K562 (cell line): ENCODE measurements around the gene EPHB6. TPM values are rescaled to one million over a fixed set of nuclear protein-coding genes. Genes with fewer than 3 reads are reported as not detected.
A peak's percentile ranks its signal among the peaks of the same experiment; 100 is the strongest.

Experiments used
- ATF7 ChIP-seq: fragments of 450-650 bp; IDR thresholded peaks from 2 replicates; pipeline ENCODE4 v1.7.1; 2014; ENCODE audit warnings: mild to moderate bottlenecking, moderate library complexity
- CC2D1A ChIP-seq: fragments of 450-650 bp; IDR thresholded peaks from 2 replicates; pipeline ENCODE4 v1.6.1; 2017; ENCODE audit warnings: mild to moderate bottlenecking
- EGR1 ChIP-seq: fragments of 450-650 bp; conservative IDR thresholded peaks from 2 replicates; pipeline ENCODE4 v1.6.1; 2017; ENCODE audit warnings: mild to moderate bottlenecking
- ESRRA ChIP-seq: fragments of 450-650 bp; IDR thresholded peaks from 2 replicates; pipeline ENCODE4 v1.6.1; 2014; ENCODE audit warnings: low read depth, mild to moderate bottlenecking, moderate library complexity, borderline replicate concordance
- HDAC1 ChIP-seq, 2 experiments: fragments of 450-650 bp; IDR thresholded peaks; 2 replicates each; pipeline ENCODE4 v1.6.1; 2016 to 2017; ENCODE audit warnings: inconsistent platforms in 1 of 2, mild to moderate bottlenecking in 1 of 2, moderate library complexity in 1 of 2
- HDAC2 ChIP-seq: fragments of 450-650 bp; IDR thresholded peaks from 2 replicates; pipeline ENCODE4 v1.6.1; 2016; ENCODE audit warnings: mild to moderate bottlenecking
- MTA3 ChIP-seq: fragments of 450-650 bp; formaldehyde crosslinking; IDR thresholded peaks from 2 replicates; pipeline ENCODE4 v1.6.1; 2017; ENCODE audit warnings: mild to moderate bottlenecking, borderline replicate concordance
- MYC ChIP-seq, 2 experiments: fragments of 250-450 bp in 1 of 2; sonication (Bioruptor Pico) in 1 of 2; IDR thresholded peaks; 2 replicates each; pipeline versions ENCODE4 v1.5.1 to v1.6.1; 2012 to 2021; ENCODE audit warnings: low read depth in 2 of 2, borderline replicate concordance in 1 of 2, improper control_type of control experiment in 1 of 2, low read length in 1 of 2, mild to moderate bottlenecking in 1 of 2, moderate library complexity in 1 of 2
- NFE2 ChIP-seq: IDR thresholded peaks from 2 replicates; pipeline ENCODE4 v1.6.1; 2014; ENCODE audit warnings: antibody characterized with exemption, low read depth
- PATZ1 ChIP-seq: fragments of 250-450 bp; sonication (Bioruptor Pico); IDR thresholded peaks from 2 replicates; pipeline ENCODE4 v1.5.0; 2020; ENCODE audit warnings: mild to moderate bottlenecking, borderline replicate concordance
- SAFB2 ChIP-seq: fragments of 200-400 bp; formaldehyde crosslinking; IDR thresholded peaks from 2 replicates; pipeline ENCODE4 v1.6.1; 2018; ENCODE audit warnings: borderline replicate concordance, low read length, low read depth, moderate library complexity; ENCODE audit not compliant: severe bottlenecking
- SAP30 ChIP-seq: fragments of 200-600 bp; sonication (generic); IDR thresholded peaks from 2 replicates; pipeline ENCODE4 v1.6.1; 2012; ENCODE audit warnings: borderline replicate concordance, low read depth, mild to moderate bottlenecking, moderate library complexity, low read length, control low read depth, inconsistent platforms; ENCODE audit not compliant: insufficient read depth, poor library complexity, severe bottlenecking
- SIRT6 ChIP-seq: IDR thresholded peaks from one replicate; pipeline ENCODE4 v1.6.1; 2012; ENCODE audit warnings: low read depth, mild to moderate bottlenecking, control low read depth, inconsistent platforms, low read length, moderate library complexity
- SRSF1 ChIP-seq: fragments of 200-400 bp; formaldehyde crosslinking; IDR thresholded peaks from 2 replicates; pipeline ENCODE4 v1.6.1; 2017; ENCODE audit warnings: mild to moderate bottlenecking, low read depth, low read length, moderate library complexity
- ZNF584 ChIP-seq: fragments of 200-800 bp; sonication (Bioruptor generic); IDR thresholded peaks from 2 replicates; pipeline ENCODE4 v1.6.1; 2016; ENCODE audit warnings: low read depth, mild to moderate bottlenecking, missing genetic modification characterization, missing compliant biosample characterization
- ZNF609 ChIP-seq: sonication (generic); formaldehyde crosslinking; IDR thresholded peaks from 2 replicates; pipeline ENCODE4 v1.8.1; 2023; ENCODE audit warnings: missing genetic modification reagents, mild to moderate bottlenecking, borderline replicate concordance
- ZNF740 ChIP-seq, 3 experiments: fragments of 200-800 bp in 1 of 3; sonication (Bioruptor generic) in 1 of 3; sonication (generic) in 1 of 3; formaldehyde crosslinking in 1 of 3; IDR thresholded peaks; 2 replicates each; pipeline versions ENCODE4 v1.6.1 to v1.8.0; 2016 to 2022; ENCODE audit warnings: mild to moderate bottlenecking in 2 of 3, missing compliant biosample characterization in 2 of 3, missing genetic modification characterization in 2 of 3, missing genetic modification reagents in 1 of 3
- ZNF75A ChIP-seq: fragments of 450-650 bp; formaldehyde crosslinking; IDR thresholded peaks from 2 replicates; pipeline ENCODE4 v1.4.0; 2020; ENCODE audit warnings: mild to moderate bottlenecking
- ZNF79 ChIP-seq: fragments of 250-450 bp; sonication (Bioruptor Pico); IDR thresholded peaks from 2 replicates; pipeline ENCODE4 v1.4.0; 2020; ENCODE audit warnings: low read depth, mild to moderate bottlenecking, moderate library complexity
- polyA plus RNA-seq, 8 experiments: library from polyadenylated mRNA; depleted of rRNA in 4 of 8; stranded (reverse) in 5 of 8; unstranded in 3 of 8; fragments of >200 nt; fragmentation: Nextera tagmentation in 2 of 8; fragmentation: Illumina TruSeq in 1 of 8; extraction: Ambion mirVana in 2 of 8; extraction: Trizol in 1 of 8; gene quantifications; 2 replicates each; pipeline versions ENCODE4 v1.2.1 to v1.2.3, GENCODE V29; 2011 to 2014; ENCODE audit warnings: inconsistent platforms in 1 of 8, missing spikeins in 1 of 8
- total RNA-seq, 7 experiments: library from RNA; depleted of rRNA in 6 of 7; stranded (reverse); fragments of >200 nt in 6 of 7; fragmentation: Illumina TruSeq in 2 of 7; extraction: Trizol in 2 of 7; gene quantifications; 2 replicates each; pipeline versions ENCODE4 v1.2.1 to v1.2.3, GENCODE V29; 2011 to 2021; ENCODE audit warnings: low replicate concordance in 1 of 7

The EPHB6 gene
- total and polyA plus RNA-seq, 9 of the 15 experiments (the other 6 are each of a cell fraction or from before 2014, with no cell fraction given), result 1.4 to 123 (median 7.6) TPM

- TF ChIP-seq ZNF609 (CRISPR knock-in tag), result peak; percentile 48; the same call in 1 of the 2 replicates
- no peak for TF ChIP-seq SAFB2
- TF ChIP-seq ATF7, result 0 out of 2 replicates have a peak, but pooled peaks have one; percentile 13
- TF ChIP-seq HDAC1 (IDR thresholded peaks at IDR 0.05), result no peak
- TF ChIP-seq SIRT6, result no peak
- TF ChIP-seq CC2D1A, result no peak
- TF ChIP-seq ZNF79 (CRISPR knock-in tag), result no peak
- TF ChIP-seq ESRRA, result no peak; the same call in 1 of the 2 replicates
- 0 out of 2 replicates have a peak, but pooled peaks have one; percentile 42 for TF ChIP-seq ZNF584 (CRISPR knock-in tag)
- TF ChIP-seq EGR1, result peak; percentile 75
- no peak for TF ChIP-seq NFE2
- no peak for TF ChIP-seq MTA3
- TF ChIP-seq MYC (IDR thresholded peaks at IDR 0.05; ENCODE audit: low read depth, low read length), result no peak
- no peak for TF ChIP-seq MYC (CRISPR knock-in tag; IDR thresholded peaks at IDR 0.05; ENCODE audit: borderline replicate concordance, low read depth)
- TF ChIP-seq SAP30, result no peak
- no peak for TF ChIP-seq SRSF1
- TF ChIP-seq ZNF75A (CRISPR knock-in tag), result no peak
- TF ChIP-seq ZNF740 (CRISPR knock-in tag; IDR thresholded peaks at IDR 0.05), result peak; percentile 65
- TF ChIP-seq ZNF740 (tag; IDR thresholded peaks at IDR 0.05), result no peak
- TF ChIP-seq PATZ1 (CRISPR knock-in tag), result no peak
- TF ChIP-seq HDAC2, result no peak
These were observed 45.9 kb upstream of the EPHB6 start (continued) for GRCh38 chr7:142808802-142809583.
